NCI-H2196 treated with DMSO at 0.1 percent for 48 hours (cell line): ENCODE data around the gene PRKCH.

Experiments used
- DNase-seq: peaks from one replicate; lab custom pipeline; 2025; ENCODE audit not compliant: unreplicated experiment; lab: John Stamatoyannopoulos, UW

Gene PRKCH

DNA sequence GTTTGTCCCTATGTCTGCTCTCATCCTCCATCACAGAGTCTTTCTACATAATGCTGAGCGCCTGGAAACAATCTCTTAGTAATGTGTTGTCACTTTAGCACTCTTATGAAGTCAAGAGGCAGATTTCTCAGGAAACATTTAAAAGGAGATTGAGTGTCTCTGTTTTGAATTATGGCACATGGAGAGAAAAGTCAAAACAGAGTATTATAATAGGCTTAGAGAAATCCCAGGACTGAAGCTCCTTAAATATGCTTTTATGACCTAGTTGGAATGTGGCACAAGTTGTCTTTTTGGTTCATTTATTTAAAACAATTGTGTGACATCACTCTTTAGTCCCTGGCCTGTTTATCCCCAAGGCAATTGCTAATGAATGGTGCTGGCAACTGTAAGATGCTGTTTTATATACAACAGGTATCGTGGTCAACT lies 256.1 kb downstream of the PRKCH start:
- no peak for DNase-seq

DNA sequence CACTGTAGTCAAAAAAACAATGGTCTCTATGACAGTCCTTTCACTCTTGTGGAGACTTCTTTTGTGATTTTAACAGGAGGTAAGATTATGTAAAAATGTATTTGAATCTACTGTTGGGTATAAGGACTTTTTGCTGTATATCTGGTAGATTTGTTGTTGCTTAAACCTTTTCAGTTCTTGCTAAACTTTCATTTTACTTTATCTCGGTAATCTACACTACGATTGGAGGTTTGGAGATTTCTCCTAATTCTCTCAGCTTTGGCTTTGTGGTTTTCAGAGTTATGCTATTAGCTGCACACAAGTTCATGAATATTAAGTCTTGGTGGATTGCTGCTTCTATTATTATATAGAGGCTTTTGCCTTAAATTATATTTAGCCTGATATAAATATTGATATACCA lies 257.4 kb downstream of the PRKCH start:
- no peak for DNase-seq

DNA sequence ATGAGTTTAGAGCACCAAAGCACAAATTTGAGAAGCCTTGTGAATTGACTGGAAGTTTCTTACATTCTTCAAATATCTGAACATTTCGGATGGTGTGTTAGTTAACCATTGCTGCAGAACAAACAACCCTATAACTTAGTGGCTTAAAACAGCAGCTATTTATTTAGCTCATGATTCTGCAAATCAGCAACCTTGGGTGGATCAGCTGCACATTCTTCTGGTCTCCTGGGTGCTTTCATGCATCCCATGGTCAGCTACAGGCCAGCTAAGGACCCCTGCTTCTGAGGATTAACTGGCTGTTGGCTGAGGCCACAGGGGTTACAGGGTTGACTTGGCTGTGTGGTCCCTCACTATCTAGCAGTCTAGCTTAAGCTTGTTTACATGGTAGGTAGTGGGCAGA lies 260.0 kb downstream of the PRKCH start:
- no peak for DNase-seq

DNA sequence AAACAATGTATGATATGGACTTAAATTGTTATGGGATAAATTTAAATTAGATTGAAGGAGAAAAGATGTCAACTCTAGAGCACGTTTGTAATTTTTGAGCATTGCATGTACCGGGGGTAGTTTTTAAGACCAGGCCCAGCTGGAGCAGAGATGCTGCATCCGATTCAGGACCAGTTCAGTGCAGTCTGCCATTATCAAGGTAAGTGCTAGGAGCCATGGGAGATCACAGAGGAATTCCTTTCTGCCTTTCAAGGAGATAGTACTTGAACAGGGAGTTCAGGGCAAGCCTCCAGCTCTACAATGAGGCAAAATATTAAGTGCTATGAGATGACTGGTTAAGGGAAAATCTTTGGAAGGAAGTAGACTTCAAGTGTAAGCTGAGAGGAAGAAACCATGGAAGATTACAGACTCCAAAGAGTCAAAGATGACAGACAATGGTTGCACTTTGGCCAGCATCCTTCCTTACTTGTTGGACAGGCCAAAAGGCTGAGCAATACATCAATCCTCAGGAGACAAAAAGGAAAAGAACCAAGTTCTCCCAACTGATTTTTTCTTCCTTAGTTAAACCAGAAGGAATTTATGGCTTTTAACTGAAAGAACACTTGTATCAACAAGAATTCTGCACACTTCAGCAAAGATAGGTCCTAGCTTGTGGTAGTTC lies 260.7 kb downstream of the PRKCH start:
- no peak for DNase-seq

DNA sequence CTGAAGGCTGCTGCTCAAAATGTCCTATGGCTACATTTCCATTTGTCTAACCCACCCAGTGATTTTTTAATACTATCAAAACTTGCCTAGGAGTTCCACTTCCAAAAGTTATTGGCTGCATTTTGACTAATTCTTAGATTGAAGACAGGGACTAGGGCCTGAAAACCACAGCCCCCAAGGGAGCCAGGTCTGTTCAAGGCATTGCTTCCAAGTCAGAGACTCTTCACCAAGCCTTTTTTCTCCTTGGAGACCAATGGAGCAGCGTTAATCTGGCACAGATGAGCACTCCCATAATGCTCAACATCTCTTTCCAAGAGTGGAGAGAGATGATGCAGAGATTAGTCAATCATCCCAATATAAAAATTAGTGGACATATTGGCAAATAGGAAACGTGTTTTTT lies 261.4 kb downstream of the PRKCH start:
- DNase-seq = no peak

DNA sequence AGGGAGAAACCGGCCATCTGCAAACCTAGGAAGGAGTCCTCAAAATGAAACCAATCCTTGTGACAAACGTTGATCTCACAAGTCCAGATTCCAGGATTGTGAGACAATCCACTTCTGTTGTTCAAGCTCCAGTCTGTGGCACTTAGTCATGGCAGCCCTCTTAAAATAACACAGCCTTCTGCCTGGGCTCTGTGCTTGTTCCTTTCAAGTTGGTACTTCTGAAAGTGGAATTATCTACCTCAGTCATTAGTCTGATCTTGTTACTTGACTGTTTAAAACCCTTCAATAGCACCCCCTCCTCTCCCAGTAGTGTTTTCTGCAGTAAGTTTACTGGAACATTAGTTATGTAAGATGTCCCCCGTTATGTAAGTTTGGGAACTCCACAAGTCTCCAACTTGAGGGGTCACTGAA lies 263.0 kb downstream of the PRKCH start:
- no peak for DNase-seq

DNA sequence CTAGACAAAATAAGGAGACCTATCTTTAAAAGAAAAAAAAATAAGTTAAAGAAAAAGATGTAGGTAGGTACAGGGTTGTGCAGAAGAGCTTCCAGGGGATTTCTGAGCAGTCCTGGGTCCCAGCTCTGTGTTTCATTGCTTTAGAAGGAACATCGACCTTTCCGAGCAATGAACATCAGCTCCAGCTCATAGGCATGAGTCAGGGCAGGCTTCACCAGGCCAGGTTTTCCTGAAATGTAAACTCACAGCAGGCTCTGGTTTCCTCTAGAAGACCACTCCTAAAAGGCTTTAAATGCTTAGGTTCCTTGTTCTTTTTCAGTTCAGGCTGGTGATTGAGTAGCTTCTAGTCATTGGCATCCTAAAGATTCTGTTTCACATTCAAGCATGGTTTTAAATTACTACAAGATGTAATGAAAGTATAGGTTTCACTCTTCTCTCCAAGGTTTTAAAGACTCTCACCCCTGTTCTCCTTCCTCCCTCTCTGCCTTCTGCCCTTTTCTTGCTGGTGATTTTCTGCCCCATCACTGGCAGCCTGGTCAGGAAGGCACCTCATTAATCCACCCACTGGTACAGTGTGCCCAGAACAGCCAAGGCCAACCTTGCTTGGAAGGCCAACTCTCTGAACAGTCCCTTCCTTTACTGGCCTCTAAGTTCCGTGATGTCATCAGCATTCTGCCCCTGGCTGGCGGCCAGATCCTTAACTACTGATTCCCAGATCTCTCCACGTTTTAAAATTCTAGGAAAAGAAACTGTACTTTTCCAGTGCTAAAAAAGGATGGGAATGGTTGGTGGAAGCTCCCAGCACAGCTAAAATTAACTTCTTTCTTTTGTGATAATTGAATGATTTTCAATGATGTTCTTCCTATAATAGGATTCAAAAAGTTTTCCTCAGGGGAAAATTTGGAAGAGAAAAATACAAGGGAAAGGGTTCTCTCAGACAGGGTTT lies 264.5 kb downstream of the PRKCH start:
- DNase-seq = no peak

DNA sequence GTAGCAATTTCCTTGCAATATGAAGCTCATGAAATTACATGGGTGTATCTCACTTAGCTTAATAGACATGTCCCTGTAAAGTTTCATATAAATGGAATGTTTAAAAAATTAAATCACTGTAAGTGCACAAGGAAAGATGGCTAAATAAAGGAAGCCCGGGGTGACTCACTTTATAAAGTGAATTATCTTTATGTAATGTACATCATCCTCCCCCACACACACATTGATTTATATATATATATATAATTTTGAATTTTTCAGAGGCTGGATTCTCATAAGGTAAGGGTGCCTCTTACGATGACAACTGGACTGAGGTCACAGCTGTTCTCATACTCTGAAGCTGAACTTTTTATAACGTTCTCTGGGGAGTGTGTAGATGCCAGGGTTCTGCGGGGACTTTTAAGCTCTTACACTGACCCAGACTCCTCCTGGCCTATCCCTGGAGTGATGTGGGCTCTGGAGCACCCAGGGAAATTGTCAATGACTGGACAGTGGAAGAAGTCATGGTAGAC lies 265.2 kb downstream of the PRKCH start:
- DNase-seq = no peak

DNA sequence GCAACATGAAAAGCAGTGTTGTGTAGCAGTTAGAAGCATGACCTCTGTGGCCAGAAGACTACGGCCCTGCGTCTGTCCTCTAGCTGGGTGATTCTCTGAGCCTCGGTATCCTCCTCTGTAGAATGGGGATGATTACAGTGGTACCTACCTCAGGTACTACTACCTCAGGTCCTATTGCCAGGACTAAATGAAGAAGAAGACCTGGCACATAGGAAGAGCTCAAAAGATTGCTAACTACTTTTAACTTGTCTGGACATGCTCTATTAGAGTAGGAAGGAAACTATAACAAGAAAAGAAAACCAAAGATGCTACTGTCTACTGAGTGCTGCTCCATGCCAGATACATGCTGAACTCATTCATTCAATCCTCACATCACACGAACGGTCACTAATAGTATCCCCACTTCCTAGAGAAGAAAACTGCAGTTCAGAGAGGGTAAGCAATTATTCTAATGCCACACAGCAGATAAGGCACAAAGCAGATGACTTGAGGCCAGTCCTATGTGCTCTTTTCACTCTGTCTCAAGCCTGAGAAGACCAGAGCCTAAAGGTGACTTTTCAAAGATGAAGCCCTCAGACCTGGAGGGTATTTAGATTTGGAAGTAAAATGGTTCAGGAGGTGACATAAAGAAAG lies 265.8 kb downstream of the PRKCH start:
- DNase-seq = no peak

DNA sequence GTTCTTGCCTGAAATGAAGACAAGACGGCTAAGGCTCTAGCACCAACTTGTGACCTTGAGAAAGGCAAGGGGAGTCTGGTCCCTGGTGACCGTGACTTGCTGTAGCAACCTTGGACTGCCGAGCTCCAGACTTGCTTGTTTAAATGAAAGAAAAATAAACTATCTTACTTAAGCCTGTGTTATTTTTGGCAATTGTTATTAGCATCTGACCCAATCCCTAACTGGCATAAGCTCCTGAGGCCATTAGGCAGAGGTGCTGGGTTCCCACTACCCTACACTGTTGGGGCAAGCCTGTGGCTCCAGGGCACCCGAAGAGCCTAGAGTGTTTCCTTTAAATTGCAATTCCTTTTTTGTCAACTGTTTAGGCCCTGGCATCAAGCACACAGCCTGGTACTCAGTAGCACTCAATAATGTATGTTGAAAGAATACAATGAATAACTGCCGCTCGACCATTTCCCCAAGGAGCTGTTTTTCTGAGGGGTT lies 267.1 kb downstream of the PRKCH start:
- DNase-seq = no peak

DNA sequence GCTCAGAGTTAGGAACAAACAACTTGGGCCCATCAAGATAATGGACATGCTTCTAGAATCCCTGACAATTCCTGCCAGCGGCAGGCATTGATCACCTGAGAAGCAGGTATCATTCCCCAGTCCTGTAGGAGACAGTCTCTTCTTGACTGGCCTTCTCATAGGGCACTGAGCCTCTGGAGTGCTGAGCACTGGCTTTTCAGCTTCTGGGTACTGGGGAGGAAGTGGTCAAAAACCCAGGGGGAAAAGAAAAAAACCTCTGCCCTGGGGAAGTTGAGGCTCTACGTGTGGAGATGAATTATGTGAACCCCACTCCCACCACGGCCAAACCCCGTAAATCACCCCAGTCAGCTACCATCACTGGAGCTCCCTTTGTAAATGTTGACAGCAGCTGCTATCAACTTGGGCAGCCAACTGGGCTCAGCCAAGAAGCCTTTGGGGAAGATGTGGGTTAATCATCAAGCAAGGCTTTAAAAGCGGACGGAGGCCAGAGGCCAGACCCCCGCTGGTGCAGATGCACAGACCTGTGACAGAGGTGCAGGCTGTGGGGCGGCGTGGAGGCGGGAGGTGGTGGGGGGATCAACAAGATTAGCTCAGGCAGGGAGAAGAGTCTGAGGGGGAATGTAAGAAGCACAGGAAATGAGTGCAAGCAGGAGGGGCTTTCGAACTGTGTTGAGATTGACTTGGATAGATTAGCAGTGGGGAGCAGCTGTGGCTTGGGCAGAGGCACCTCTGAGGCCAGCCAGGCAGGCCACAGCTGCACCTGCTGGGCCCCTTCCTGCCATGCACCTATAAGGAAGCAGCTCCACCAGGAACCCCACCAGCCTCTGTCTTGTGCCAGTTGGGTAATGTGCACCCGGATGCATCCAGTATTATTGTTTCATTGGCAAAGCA lies 268.6 kb downstream of the PRKCH start:
- no peak for DNase-seq

DNA sequence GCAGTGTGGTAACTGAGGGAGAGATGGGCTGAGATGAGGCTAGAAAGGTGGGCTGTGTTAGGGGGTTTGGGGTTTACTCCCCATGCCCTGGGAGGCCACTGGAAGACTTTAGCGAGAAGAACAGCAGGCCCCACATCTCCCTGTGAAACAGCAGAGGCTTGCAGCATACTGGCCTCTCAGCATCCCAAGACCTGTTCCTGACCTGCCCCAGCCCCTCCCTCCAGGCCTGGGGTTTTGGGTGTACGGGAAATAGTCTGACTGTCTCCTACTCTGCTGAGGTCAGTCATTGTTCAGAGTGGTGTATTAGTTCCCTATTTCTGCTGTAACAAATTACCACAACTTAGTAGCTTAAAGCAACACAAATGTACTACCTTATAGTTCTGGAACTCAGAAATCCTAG lies 270.5 kb downstream of the PRKCH start:
- no peak for DNase-seq

DNA sequence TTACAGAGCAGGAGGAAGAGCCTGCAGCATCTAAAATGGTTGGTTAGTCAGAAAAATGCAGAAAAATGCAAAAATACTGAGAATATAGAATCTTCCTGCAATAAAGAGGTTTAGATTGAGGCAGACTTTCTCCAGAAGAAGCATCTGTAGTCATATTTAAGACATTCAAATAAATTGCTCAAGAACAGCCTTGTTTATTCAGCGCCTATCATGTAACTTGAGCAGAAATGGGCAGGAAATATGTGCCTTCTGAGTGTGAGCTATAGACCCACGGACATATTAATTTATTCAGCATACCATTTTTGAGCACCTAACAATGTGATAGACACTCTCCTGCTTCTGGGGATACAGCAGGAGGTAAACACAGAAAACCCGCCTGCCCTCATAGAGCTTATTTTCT lies 272.0 kb downstream of the PRKCH start:
- DNase-seq = no peak

DNA sequence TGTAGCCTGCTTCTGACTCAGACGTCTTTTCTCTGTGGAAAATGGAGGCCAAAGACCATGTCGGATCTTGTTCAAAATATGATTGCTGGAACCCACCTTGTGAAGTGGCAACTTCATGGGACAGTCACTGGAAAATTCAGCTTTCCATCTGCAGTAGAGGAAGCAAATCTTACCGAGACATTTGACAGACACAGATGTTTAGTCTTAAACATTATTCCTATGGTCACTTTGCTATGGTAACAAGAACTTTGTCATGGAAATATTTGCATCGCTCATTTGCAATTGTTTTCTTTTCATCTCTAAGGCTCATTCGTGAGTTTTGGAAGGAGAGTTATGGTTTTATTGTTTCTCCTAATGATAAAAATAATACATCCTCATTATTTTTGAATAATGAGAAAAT lies 275.6 kb downstream of the PRKCH start:
- DNase-seq = no peak

DNA sequence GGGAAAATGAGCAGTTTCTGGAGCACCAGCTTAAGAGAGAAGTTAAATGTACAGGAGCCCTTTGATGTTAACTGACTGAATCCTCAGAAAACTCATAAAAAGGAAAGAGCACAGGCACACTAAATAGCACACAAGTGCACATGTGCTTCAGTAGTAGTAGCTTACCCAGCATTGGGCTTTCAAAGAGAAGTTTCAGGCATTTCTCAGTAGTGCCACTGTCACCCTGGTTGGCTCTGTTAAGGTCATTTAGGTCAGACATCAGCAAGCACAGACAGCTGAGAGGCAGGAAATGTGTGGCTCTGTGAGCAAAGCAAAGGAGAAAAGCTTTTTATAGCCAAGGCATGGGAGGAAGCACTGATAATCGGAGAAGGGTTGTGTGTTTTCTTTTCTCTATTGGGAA lies 277.6 kb downstream of the PRKCH start:
- no peak for DNase-seq

DNA sequence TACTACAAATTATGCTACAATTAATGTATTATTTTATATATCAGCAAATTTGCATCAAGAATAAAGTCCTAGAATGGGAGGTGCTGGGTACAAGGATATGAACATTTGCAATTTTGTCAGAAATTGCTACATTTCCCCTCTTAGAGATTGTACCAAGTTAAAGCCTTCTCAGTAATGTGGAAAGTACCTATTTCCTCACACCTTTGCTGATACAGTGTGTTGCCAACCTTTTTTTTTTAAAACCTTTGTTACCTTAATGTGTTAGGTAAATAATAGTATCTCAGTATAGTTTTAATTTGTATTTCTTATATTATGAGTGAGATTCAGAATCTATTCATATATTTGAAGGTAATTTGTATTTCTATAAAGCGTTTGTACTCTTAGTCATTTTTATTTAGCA lies 278.6 kb downstream of the PRKCH start:
- no peak for DNase-seq
